ENCODE data around the gene SFMBT2.

SFMBT2 gene

GRCh38 chr10:7170626-7171322 is 240.1 kb downstream of the SFMBT2 start:
- DNase-seq, result no peak

GRCh38 chr10:7168414-7168813 is 242.4 kb downstream of the SFMBT2 start:
- DNase-seq, result no peak

DNA sequence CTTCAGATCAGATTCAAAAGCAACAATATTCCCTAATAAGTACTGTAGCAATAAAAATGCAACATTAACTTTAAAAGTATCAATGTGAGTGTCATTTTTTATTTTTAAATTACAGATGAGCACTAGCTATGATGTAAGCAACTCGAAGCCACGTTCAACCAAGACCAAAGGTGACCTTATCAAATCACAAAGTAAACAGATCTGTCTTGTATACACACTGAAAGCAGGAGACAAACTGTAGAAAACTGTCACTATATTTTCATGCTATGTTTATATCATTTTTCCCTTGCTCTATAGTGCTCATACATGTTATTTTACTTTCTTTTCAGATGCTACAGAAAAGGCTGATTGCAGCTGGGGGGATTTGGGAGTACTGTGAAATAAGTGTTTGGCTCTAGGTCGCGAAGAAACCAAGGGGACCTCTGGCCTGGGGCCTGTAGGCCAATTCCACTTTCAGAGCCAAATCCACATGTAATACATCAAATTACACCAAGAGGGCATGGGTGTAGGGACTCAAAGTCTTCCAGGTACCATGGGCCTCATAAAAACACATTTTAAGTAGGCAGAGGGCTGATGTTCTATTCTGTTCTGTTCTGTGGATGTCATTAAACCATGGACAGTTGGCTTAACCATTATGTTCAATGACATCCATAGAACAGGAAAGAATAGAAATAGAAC is 245.2 kb downstream of the SFMBT2 start:
- DNase-seq, result no peak

DNA sequence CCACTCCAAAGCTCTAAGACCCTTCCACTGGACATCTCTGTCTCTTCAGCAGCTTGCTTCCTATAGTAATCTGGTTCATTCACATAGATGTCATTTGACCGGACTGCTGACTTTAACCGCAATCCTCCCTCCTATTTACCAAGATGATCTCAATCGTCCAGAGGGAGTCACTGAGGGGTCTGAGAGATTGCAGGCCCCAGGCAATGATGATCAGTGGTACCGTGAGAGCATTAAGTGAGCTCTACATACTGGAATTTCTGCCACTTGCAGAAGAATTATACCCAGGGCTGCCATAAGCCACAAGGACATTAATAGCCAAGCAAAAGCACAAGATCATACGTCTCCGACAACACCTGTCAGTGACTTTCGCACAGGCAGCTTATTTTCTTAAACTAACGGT is 245.9 kb downstream of the SFMBT2 start:
- DNase-seq, result no peak

GRCh38 chr10:7162331-7162730 is 248.5 kb downstream of the SFMBT2 start:
- DNase-seq, result no peak

DNA sequence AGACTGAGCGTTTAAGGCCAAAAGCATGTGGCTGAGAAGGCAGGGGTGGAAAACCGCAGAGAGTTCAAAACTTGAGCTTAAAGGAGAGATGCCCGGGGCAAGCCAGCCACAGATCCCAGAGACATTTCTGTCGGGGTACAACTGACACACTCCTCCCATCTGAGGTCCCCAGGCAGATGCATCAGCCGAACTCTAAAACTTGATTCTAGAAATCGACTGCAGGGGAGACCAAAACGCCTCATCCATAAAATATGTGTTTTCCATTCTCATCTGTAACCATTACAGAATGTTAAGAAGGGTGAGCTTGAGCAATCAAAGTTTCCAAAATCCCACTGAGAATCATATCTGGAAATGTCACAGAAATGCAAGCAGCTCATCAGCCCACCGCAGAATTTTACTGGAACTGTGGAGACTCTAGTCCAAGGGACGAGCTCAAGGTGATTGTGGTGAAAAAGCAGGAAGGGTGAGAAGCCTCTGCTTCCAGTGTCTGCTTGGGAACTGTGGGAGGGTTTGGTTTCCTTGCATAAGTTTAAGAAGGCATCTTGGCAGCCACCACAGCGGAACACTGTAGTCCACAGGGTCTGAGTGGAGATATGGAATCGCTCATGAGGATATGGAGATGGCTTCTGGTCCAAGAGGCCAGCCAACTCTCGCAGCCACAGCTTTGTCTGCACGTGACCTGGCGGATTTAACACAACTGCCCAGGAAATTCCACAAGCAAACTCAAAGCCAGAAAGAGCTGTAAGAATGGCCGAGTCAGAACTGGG is 249.2 kb downstream of the SFMBT2 start:
- DNase-seq, result no peak

- DNase-seq, result no peak
These were observed 250.9 kb downstream of the SFMBT2 start for GRCh38 chr10:7159928-7160327.

DNA sequence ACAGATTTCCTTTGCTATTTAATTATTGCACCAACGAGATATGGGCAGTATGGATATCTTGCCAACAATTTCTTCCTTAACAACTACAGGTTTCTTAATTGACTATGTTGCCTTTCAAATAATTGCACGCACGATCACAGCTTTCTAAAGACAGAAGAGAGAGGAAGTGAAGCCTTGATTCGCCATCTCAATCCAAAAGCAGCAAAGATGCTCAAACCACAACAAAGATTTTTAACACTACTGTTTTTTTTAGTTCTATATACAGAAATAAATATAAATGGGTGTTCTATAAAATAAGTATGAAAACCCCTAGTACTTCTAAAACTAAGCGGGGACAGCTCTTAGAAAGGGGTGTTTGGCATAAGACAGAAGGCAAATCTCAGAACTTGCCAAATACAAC is 251.3 kb downstream of the SFMBT2 start:
- no peak for DNase-seq

GRCh38 chr10:7157091-7157490 is 253.7 kb downstream of the SFMBT2 start:
- no peak for DNase-seq

- DNase-seq, result no peak
These were observed 257.1 kb downstream of the SFMBT2 start for GRCh38 chr10:7153750-7154149.

GRCh38 chr10:7152982-7153381 is 257.9 kb downstream of the SFMBT2 start:
- DNase-seq, result peak in 1 of 2 experiments; percentile 4

DNA sequence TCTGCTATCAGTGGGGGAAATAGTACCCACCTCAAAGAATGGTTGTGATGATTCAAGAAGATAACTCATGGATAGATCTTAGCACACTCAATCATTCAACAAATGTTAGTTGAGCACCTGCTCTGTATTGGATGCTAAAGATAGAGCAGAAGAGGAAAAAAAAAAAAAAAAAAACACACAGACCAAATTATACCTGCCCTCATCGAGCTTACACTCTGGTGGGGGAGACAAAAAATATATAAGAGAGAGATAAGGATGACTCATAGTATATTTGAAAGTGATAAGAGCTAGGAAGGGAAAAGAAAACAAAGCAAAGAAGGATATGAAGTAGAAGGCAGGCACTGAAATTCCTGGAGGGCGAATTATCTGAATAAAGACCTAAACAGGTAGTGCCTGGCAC is 258.5 kb downstream of the SFMBT2 start:
- DNase-seq, result no peak

GRCh38 chr10:7151538-7151937 is 259.3 kb downstream of the SFMBT2 start:
- DNase-seq, result no peak

DNA sequence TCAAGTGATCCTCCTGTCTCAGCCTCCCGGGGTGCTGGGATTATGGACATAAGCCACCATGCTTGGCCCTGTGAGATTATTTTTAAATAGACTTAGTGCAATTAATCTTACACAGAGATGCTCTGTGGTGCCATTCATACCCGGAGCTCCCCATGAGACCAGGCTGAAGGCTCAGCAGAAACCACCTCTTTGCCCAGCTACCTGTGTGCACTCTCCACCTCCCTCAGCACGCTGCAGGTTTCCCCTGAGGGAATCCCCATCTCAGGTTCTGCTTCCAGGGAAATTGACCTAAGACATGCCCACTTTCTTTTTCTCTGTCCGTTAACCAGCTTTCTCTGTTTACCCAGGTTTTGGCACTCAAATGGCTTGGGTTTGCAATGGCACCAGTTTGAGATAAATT is 260.5 kb downstream of the SFMBT2 start:
- no peak for DNase-seq

- DNase-seq, result no peak
These were observed 264.6 kb downstream of the SFMBT2 start for GRCh38 chr10:7146189-7146588.

- no peak for DNase-seq
These were observed 274.8 kb downstream of the SFMBT2 start for GRCh38 chr10:7136016-7136415.

- DNase-seq, result no peak
These were observed 275.6 kb downstream of the SFMBT2 start for GRCh38 chr10:7135188-7135587.

- DNase-seq, result no peak
These were observed 276.4 kb downstream of the SFMBT2 start for GRCh38 chr10:7134448-7134847.

DNA sequence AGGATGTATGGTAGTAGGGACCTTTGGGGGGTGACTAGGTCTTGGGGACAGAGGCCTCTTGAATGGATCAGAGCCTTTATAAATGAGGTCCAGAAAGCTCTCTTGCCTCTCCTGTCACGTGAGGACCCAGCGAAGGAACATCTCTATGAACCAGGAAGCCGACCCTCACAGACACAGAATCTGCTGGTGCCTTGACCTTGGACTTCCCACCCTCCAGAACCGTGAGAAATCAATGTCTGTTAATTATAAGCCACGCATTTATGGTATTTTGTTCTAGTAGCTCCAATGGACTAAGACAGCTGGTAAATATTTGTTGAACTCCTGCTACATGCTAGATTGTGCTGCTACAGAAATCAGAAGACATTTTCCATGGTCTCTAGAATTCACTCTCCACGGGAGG is 276.9 kb downstream of the SFMBT2 start:
- no peak for DNase-seq

DNA sequence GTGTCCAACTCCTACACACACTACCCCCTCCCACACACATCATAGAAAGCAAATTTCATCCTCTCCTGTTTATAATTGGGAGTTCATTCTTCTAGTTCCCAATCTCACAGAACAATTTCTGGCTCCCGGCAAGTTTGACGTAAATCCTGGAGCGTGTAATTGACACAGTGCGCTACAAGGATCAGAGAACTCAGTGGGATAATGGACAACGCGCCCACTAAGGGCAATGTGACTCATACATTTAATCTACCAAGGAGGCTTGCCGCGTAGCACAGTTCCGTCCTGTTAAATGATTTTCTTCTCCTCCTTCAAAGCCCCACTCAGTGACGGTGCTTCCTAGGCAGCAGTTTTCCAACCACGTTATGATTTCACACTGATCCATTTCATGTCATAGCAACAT is 277.6 kb downstream of the SFMBT2 start:
- no peak for DNase-seq

GRCh38 chr10:7130191-7130911 is 280.5 kb downstream of the SFMBT2 start:
- no peak for DNase-seq

DNA sequence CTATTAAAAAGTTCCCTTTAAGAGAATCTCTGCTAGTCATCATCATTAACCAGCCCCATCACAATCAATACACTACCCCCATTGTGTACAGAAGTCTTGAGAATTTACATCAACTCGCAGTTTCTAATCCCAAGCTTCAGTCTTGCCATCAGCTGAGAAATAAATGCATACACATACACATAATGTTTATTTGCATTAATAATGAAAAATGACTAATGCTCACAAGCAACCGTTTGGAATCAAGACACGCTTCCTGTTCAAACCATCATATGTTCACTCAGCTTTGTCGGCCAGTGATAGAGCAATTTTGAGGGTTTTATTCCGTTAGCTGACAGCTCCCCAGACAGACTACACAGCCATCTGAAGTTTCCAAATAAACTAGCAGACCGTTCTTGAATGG is 287.1 kb downstream of the SFMBT2 start:
- DNase-seq, result no peak

DNA sequence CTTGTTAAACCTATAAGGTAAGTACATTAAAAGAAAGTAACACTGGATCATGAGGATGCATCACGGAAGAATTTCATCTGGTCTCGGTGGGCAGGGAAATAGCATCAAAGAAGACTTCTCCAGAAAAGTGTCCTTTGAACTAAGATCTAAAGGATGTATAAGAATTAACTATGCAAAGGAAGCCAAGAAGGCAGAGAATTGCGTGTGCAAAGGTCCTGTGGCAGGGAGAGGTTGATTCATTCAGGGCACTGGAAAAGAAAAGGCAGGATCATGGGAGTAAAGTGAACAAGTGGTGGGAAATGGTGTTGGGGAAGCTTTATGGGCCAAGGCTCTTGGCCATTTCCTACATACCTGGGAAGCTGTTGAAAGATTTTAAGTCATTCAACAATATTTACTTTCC is 288.3 kb downstream of the SFMBT2 start:
- DNase-seq, result no peak
